Lung (tissue), 16 donors: ENCODE results near the gene MLLT1. TPM values are rescaled to one million over a fixed set of nuclear protein-coding genes. Genes with fewer than 3 reads are reported as not detected.

Experiments
- ATAC-seq: fragments of 200-7000 bp; cut with Tn5 transposase; one replicate; pipeline ENCODE4 v1.9.1; 2020; ENCODE audit warnings: moderate number of reproducible peaks; ENCODE audit not compliant: insufficient read depth, low FRiP score
- DNase-seq, 3 donors: peaks; one replicate each; pipeline ENCODE4 v3.0.0-alpha.2; 2013 to 2017
- H3K27ac ChIP-seq, 2 donors: one replicate each; pipeline ENCODE4 v1.5.1; 2013; ENCODE audit warnings: mild to moderate bottlenecking in 2 of 2, moderate library complexity in 2 of 2, control low read depth in 1 of 2, inconsistent platforms in 1 of 2, low read depth in 1 of 2, low read length in 1 of 2
- H3K27me3 ChIP-seq, 3 donors: one replicate each; pipeline ENCODE4 v1.5.1; 2013; ENCODE audit warnings: low read length in 2 of 3; ENCODE audit not compliant: control insufficient read depth in 3 of 3, insufficient read depth in 3 of 3
- H3K36me3 ChIP-seq, 4 donors: one replicate each; pipeline ENCODE4 v1.5.1; 2013; ENCODE audit warnings: low read length in 4 of 4, mild to moderate bottlenecking in 1 of 4, moderate library complexity in 1 of 4; ENCODE audit not compliant: control insufficient read depth in 4 of 4, insufficient read depth in 4 of 4
- H3K4me1 ChIP-seq, 5 donors: one replicate each; pipeline ENCODE4 v1.5.1; 2013; ENCODE audit warnings: low read length in 5 of 5, mild to moderate bottlenecking in 2 of 5, moderate library complexity in 1 of 5; ENCODE audit not compliant: control insufficient read depth in 5 of 5, insufficient read depth in 5 of 5
- H3K4me3 ChIP-seq: one replicate; pipeline ENCODE4 v1.5.1; 2013; ENCODE audit warnings: mild to moderate bottlenecking, control low read depth, moderate library complexity
- H3K9ac ChIP-seq, 2 donors: one replicate each; pipeline ENCODE4 v1.5.1; 2013; ENCODE audit warnings: low read length in 2 of 2, control low read depth in 1 of 2; ENCODE audit not compliant: insufficient read depth in 1 of 2
- H3K9me3 ChIP-seq, 4 donors: one replicate each; pipeline ENCODE4 v1.5.1; 2013; ENCODE audit warnings: low read length in 3 of 4, mild to moderate bottlenecking in 1 of 4, moderate library complexity in 1 of 4; ENCODE audit not compliant: control insufficient read depth in 4 of 4, insufficient read depth in 3 of 4
- CTCF ChIP-seq: IDR thresholded peaks from 2 replicates; pipeline ENCODE4 v1.5.1; 2012; ENCODE audit warnings: mild to moderate bottlenecking; ENCODE audit errors: control extremely low read depth, extremely low read depth
- WGBS, 2 donors: extraction: QIAGEN DNeasy Blood & Tissue Kit; methylation state at CpG; one replicate each; pipeline ENCODE4 v1.1.7; 2013; 5-methylcytosine and 5-hydroxymethylcytosine counted together
- long read RNA-seq, 5 donors: transcript quantifications; one replicate each; lab custom pipeline, GENCODE V29; 2026
- polyA plus RNA-seq, 2 donors: library from polyadenylated mRNA; stranded (reverse); fragments of 200-250 nt; gene quantifications; one replicate each; pipeline ENCODE4 v1.2.1, GENCODE V29; 2013
- total RNA-seq, 2 donors: library from RNA; depleted of rRNA in 1 of 2; stranded (reverse); fragments of >200 nt in 1 of 2; gene quantifications; one replicate each; pipeline ENCODE4 v1.2.1, GENCODE V29; 2014 to 2021
- donor health status: control.
- donor health status: control.
- donor health status: Bipolar disorder and iron deficiency.
- donor health status: healthy.
- donor health status: DM: yes; HTN: yes; CAD: no.

The MLLT1 gene
- total RNA-seq, result 100 to 1,000 TPM in 1 of 2 donors, 10 to 100 TPM in 1; 24.8 to 120 TPM
- polyA plus RNA-seq, result 10 to 100 TPM; 28.2 to 44.1 TPM
- long read RNA-seq, donor 1, full-length matches to known transcripts, result 8 of 31 reads
- long read RNA-seq, donor 1, partial matches to known transcripts, result 23 of 31 reads
- long read RNA-seq, donor 1, other reads (novel, unspliced or antisense), result 0 of 31 reads
- long read RNA-seq, donor 2, full-length matches to known transcripts, result 3 of 3 reads
- long read RNA-seq, donor 2, partial matches to known transcripts, result 0 of 3 reads
- long read RNA-seq, donor 2, other reads (novel, unspliced or antisense), result 0 of 3 reads
- long read RNA-seq, donor 3, full-length matches to known transcripts, result 3 of 3 reads
- long read RNA-seq, donor 3, partial matches to known transcripts, result 0 of 3 reads
- long read RNA-seq, donor 3, other reads (novel, unspliced or antisense), result 0 of 3 reads
- long read RNA-seq, donor 4, partial matches to known transcripts, result 0 of 3 reads
- long read RNA-seq, donor 4, other reads (novel, unspliced or antisense), result 0 of 3 reads
- long read RNA-seq, donor 5, full-length matches to known transcripts, result 10 of 59 reads
- long read RNA-seq, donor 5, partial matches to known transcripts, result 49 of 59 reads
- long read RNA-seq, donor 5, other reads (novel, unspliced or antisense), result 0 of 59 reads

- ATAC-seq, result peak; percentile 98
- peak within 1 kb of the TSS; percentile 69 to 98 for H3K27ac ChIP-seq
Measured at GRCh38 chr19:6279931-6280591, at the start of gene MLLT1. Gene MLLT1 (minus strand): TSS chr19:6279975. CDS start chr19:6279784, 191 bp downstream.

GRCh38 chr19:6326815-6327214, 47.0 kb upstream of the MLLT1 start:
- H3K36me3 ChIP-seq, result no peaks in the 10 kb centered on the region
- no peak overlapping the region for H3K4me3 ChIP-seq
- no peak for TF ChIP-seq CTCF
- ATAC-seq, result no peak
- no peaks in the 10 kb centered on the region for H3K9me3 ChIP-seq
- no peaks in the 10 kb centered on the region for H3K4me1 ChIP-seq
- no peak overlapping the region for H3K9ac ChIP-seq
- WGBS, 2 donors, result 82 to 85% methylated on average over 5 of the region's 5 CpGs
- H3K27ac ChIP-seq, result no peak overlapping the region
- peaks cover 0 to 2% (median 0%) of the 10 kb centered on the region in 3 donors for H3K27me3 ChIP-seq
- DNase-seq, result no peak

More at GRCh38 chr19:6279931-6280591, at the start of gene MLLT1:
- Histone ChIP-seq H3K4me1 (peaks cover 16 to 40% (median 26%) of the 10 kb centered on the region in 5 donors), H3K4me3 (peak within 1 kb of the TSS; percentile 71), H3K9me3 (no peaks in the 10 kb centered on the region), H3K36me3 (peaks cover 0 to 4% (median under 1%) of the 10 kb centered on the region in 4 donors), H3K27me3 (no peaks in the 10 kb centered on the region), H3K9ac (peak within 1 kb of the TSS; percentile 42 to 61)
- TF ChIP-seq CTCF, result peak; percentile 9
- WGBS, 2 donors, result 4 to 12% methylated on average over 28 to 66 of the region's 66 CpGs
- peak; percentile 96 to 99 (median 98) for DNase-seq

GRCh38 chr19:6325614-6326013, 45.8 kb upstream of the MLLT1 start:
- Histone ChIP-seq H3K9me3 (no peaks in the 10 kb centered on the region), H3K4me1 (no peaks in the 10 kb centered on the region), H3K9ac (no peak overlapping the region), H3K36me3 (no peaks in the 10 kb centered on the region), H3K27me3 (peaks cover 0 to 2% (median 0%) of the 10 kb centered on the region in 3 donors), H3K27ac (no peak overlapping the region), H3K4me3 (no peak overlapping the region)
- ATAC-seq, result no peak
- TF ChIP-seq CTCF, result no peak
- DNase-seq, result no peak
- WGBS, 2 donors, result 83% methylated on average over 4 of the region's 4 CpGs
